GM12875 (cell line): ENCODE measurements around the gene PIGR.

ENCODE experiments used
- H3K4me3 ChIP-seq: one replicate; pipeline ENCODE4 v1.5.1; 2011; ENCODE audit warnings: low read depth, low read length, control low read depth
- CTCF ChIP-seq: IDR thresholded peaks from 2 replicates; pipeline ENCODE4 v1.5.1; 2011; ENCODE audit warnings: low read depth, mild to moderate bottlenecking, control low read depth, inconsistent platforms, low read length, moderate library complexity, borderline replicate concordance; ENCODE audit not compliant: insufficient read depth

Gene PIGR

GRCh38 chr1:206969090-206969489, 22.8 kb upstream of the PIGR start:
- H3K4me3 ChIP-seq = no peak overlapping the region
- TF ChIP-seq CTCF = no peak

- no peak for TF ChIP-seq CTCF
- H3K4me3 ChIP-seq = no peak overlapping the region
Measured at GRCh38 chr1:206967096-206967849, 21.0 kb upstream of the PIGR start.

GRCh38 chr1:206965781-206966180, 19.5 kb upstream of the PIGR start:
- no peak for TF ChIP-seq CTCF
- H3K4me3 ChIP-seq = no peak overlapping the region

- no peak for TF ChIP-seq CTCF
Measured at GRCh38 chr1:206963740-206964139, 17.5 kb upstream of the PIGR start.

GRCh38 chr1:206963119-206963712, 16.9 kb upstream of the PIGR start:
- H3K4me3 ChIP-seq = no peak overlapping the region
- TF ChIP-seq CTCF = no peak

More at GRCh38 chr1:206963740-206964139, 17.5 kb upstream of the PIGR start:
- H3K4me3 ChIP-seq = no peak overlapping the region

GRCh38 chr1:206962272-206962671, 16.0 kb upstream of the PIGR start:
- no peak for TF ChIP-seq CTCF
- no peak overlapping the region for H3K4me3 ChIP-seq

- no peak for TF ChIP-seq CTCF
- H3K4me3 ChIP-seq = no peak overlapping the region
Measured at GRCh38 chr1:206961668-206962067, 15.4 kb upstream of the PIGR start.
